Gastroesophageal sphincter (tissue), 3 donors: ENCODE measurements around the gene TMED1.

Experiments used
- EP300 ChIP-seq: sonication (generic); formaldehyde crosslinking; IDR thresholded peaks from one replicate; pipeline ENCODE4 v1.6.1; 2017; ENCODE audit warnings: antibody characterized with exemption, mild to moderate bottlenecking
- POLR2A ChIP-seq, 2 donors: fragments of 450-650 bp; IDR thresholded peaks; one replicate each; pipeline ENCODE4 v1.6.1; 2017; ENCODE audit warnings: antibody characterized with exemption in 2 of 2, mild to moderate bottlenecking in 2 of 2, moderate library complexity in 1 of 2
- POLR2AphosphoS5 ChIP-seq: sonication (generic); formaldehyde crosslinking; IDR thresholded peaks from one replicate; pipeline ENCODE4 v1.6.1; 2017; ENCODE audit warnings: antibody characterized with exemption
- TF ChIP-seq, protein P1 (sequence below), 4 experiments: fragments of 200-600 bp in 2 of 4; fragments of 450-650 bp in 2 of 4; sonication (generic) in 1 of 4; IDR thresholded peaks; one replicate each; pipeline ENCODE4 v1.5.1; 2017 to 2019; ENCODE audit warnings: antibody characterized with exemption in 4 of 4, mild to moderate bottlenecking in 2 of 4, moderate library complexity in 2 of 4

DNA sequence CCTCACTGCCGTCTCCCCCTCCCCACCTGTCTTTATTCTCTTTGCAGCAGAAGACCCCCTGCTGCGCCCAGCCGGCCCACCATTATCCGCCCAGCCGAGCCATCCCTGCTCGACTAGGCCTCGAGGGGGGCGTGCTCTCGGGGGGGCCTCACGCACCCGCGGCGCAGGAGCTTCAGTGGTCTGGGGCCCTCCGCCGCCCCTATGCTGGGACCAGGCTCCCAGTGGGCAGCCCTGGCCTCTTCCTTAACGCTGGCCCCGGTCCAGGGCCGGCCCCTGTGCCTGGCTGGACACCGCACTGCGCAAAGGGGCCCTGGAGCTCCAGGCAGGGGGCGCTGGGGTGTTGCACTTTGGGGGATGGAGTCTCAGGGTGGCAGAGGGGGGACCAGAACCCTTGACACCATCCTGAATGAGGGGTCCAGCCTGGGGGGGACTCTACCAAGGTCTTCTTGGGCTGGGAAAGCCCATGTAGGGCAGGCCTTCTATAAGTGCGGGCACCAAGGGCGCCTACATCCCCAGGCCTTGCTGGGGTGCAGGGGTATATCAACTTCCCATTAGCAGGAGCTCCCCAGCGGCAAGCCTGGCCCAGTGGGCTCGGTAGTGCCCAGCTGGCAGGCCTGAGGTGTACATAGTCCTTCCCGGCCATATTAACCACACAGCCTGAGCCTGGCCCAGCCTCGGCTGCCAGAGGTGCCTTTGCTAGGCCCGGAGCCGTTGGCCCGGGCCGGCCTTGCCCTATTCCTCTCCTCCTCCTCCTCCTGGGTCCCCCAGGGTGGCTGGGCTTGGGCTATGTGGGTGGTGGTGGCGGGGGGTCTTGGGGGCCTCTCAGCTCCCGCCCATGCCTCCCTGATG is 4.9 kb downstream of the TMED1 start:
- TF ChIP-seq POLR2A (IDR thresholded peaks at IDR 0.05) (no peak), POLR2AphosphoS5 (no peak), EP300 (no peak)
- TF ChIP-seq, protein P1, sequence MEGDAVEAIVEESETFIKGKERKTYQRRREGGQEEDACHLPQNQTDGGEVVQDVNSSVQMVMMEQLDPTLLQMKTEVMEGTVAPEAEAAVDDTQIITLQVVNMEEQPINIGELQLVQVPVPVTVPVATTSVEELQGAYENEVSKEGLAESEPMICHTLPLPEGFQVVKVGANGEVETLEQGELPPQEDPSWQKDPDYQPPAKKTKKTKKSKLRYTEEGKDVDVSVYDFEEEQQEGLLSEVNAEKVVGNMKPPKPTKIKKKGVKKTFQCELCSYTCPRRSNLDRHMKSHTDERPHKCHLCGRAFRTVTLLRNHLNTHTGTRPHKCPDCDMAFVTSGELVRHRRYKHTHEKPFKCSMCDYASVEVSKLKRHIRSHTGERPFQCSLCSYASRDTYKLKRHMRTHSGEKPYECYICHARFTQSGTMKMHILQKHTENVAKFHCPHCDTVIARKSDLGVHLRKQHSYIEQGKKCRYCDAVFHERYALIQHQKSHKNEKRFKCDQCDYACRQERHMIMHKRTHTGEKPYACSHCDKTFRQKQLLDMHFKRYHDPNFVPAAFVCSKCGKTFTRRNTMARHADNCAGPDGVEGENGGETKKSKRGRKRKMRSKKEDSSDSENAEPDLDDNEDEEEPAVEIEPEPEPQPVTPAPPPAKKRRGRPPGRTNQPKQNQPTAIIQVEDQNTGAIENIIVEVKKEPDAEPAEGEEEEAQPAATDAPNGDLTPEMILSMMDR (IDR thresholded peaks at IDR 0.05) = no peak
